ENCODE measurements around the gene NBAS. TPM values are rescaled to one million over a fixed set of nuclear protein-coding genes. Genes with fewer than 3 reads are reported as not detected.

Gene NBAS
- total RNA-seq, 1 experiment from 2014 or later: 19.7 TPM

DNA sequence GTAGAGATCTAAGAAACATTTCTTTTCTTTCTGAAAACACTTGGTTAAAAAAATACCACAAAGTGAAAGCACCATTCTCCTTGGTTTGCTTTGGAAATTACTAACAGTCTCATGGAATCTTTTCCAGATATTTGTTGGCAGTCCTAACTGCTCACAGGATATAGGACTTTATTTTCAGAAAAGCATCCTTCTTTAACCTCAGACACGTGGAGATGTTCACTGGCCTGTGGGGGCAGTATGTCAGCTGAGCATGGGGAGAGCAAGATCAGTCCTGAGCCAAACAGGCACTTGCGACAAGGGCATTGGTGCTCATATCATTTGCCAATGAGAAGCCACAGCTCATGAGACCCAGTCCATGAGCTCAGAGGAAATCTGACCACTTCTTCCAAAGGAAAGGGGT, 371.9 kb downstream of the NBAS start:
- no peak for DNase-seq (ENCODE audit: low read depth)
- in situ Hi-C loops (cut with HindIII; ENCODE audit: low pct_unique_long_range_greater_than_20kb, low sequenced_read_pairs): no loop called here

DNA sequence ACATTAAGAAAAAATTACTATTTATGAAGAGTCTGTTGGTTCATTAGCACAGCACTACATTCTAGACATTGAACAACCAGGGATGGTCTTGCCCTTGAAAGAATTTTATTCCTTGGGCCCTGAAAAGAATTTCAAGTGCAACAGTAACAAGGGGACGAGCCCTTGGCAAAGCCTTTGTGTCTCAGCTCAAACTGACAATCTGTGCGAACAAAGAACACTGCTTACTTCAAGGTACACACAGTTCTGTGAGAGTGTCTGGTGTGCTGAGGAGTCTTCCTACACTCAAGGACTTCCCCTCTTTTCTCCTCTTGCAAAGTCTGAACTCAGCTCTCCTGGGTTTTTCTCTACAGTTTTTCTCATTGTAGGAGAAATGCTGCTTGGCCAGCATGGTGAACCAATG, 373.4 kb downstream of the NBAS start:
- in situ Hi-C loops (cut with HindIII; ENCODE audit: low pct_unique_long_range_greater_than_20kb, low sequenced_read_pairs): no loop called here
- DNase-seq (ENCODE audit: low read depth): no peak

DNA sequence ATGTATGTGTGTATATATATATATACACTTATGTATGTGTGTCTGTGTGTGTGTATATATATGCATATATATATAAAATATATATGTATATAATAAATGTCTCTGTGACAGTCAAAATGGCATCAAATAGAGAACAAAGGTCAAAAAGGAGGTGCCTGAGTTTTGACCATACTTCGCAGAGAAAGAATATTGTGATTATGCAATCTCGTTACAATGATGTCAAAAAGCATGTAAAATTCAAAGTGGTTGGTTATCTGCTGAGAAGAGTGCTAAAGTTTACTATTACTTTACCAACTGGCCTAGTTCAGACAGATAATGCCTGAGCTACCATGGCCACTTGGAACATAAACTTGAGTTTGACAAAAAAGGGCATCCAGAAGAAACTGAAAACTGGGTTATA, 375.0 kb downstream of the NBAS start:
- in situ Hi-C loops (cut with HindIII; ENCODE audit: low pct_unique_long_range_greater_than_20kb, low sequenced_read_pairs): no loop called here

DNA sequence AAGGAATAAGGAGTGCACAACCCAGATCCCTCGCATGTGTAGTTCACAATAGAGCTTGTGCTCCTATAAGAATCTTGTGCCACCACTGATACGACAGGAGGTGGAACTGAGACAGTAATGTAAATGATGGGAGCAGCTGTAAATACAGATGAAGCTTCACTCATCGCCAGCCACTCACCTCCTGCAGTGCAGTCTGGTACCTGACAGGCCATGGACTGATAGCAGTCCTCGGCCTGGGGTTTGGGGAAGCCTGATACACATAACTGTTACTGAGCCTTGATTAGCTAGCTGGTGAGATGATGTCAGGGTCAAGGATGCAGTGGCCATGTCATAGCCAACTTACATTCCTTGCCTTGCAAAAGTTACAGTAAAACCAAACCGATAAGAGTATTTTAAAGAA, 376.6 kb downstream of the NBAS start:
- in situ Hi-C loops (cut with HindIII; ENCODE audit: low pct_unique_long_range_greater_than_20kb, low sequenced_read_pairs): no loop called here
- DNase-seq (ENCODE audit: low read depth): no peak

More for the DNA sequence above, 375.0 kb downstream of the NBAS start:
- no peak for DNase-seq (ENCODE audit: low read depth)

DNA sequence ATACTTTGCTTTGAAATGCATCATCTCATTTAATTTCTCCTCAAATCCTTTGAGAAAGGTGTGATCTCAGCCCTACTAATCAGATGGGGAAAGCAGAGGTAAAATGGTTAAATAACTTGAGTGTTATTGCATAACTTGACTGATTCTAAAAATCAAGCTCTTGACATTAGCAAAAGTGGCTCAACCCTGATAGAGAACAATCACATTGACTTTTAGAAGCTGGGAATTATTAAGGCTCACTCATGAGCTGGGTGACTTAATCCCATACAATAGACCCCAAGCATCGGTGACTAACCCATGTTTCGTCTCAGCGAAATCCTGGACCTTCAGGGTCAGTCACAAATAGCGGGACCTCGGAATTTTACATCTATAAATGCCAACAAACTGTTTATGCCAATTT, 378.9 kb downstream of the NBAS start:
- in situ Hi-C loops (cut with HindIII; ENCODE audit: low pct_unique_long_range_greater_than_20kb, low sequenced_read_pairs): no loop called here
- DNase-seq (ENCODE audit: low read depth): no peak

DNA sequence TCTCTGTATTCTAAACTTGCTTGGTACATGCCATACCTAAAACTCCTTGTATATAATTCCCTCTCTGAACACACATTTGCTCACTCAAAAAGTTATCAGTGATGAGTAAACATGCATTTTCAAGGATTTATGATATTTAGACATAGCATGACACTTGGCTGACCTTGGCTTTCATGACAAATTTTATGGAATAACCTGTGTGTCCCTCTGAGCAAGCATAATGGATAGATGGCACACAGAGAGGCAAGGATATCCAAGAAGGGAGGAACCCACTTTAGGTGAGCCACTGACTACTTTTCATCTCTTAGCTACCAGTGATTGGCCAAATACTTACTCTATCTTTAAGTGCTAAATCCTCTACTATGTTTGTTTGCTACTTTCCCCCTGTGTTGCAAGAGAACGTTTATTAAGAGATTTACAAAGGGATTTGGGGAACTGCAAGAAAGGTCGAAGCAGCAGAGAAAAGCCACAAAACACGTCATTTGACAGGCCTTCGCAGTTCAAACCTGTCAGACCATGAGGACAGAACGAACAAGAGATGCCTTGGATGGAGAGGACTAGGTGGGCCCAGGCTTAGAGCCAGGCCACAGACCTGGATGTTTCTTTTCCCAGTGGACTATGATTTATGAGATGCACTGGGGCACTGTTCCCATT, 379.9 kb downstream of the NBAS start:
- no peak for DNase-seq (ENCODE audit: low read depth)
- in situ Hi-C loops (cut with HindIII; ENCODE audit: low pct_unique_long_range_greater_than_20kb, low sequenced_read_pairs): no loop called here

DNA sequence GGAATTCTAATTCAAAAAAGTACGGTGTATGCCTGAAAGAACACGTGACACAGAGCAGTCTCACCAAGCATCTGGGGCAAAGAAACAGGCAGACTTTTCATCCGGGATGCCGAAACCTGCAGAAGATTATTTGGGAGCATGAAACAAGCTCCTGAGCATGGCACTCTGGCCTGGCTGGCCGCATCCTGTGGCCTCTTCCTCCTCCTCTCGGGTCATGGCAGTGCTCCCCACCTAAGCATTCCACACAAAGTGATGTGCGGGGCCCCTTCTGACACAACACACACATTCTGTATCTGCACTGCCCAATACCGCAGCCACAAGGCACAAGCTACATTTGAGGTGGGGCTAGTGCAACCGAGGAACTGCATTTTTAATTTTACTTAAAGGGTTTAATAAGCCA, 380.8 kb downstream of the NBAS start:
- no peak for DNase-seq (ENCODE audit: low read depth)
- in situ Hi-C loops (cut with HindIII; ENCODE audit: low pct_unique_long_range_greater_than_20kb, low sequenced_read_pairs): no loop called here

DNA sequence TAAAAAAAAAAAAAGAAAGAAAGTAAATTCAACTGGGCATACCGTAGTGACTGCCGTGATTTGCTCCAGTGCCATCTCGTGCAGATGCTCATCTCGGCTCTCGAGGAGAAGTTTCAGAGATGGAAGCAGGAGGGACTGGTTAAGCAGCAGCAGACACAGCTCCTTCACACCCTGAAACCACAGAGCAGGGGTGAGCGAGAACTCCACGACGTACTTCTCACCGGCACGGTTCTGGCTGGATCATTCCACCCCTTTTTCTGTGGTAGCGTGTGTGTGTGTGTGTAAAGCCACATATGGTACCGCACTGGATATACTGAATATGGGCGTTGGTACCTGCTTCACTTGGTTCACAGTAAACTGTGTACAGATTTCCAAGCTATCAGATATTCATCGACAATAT, 382.2 kb downstream of the NBAS start:
- in situ Hi-C loops (cut with HindIII; ENCODE audit: low pct_unique_long_range_greater_than_20kb, low sequenced_read_pairs): no loop called here
- DNase-seq (ENCODE audit: low read depth): no peak

DNA sequence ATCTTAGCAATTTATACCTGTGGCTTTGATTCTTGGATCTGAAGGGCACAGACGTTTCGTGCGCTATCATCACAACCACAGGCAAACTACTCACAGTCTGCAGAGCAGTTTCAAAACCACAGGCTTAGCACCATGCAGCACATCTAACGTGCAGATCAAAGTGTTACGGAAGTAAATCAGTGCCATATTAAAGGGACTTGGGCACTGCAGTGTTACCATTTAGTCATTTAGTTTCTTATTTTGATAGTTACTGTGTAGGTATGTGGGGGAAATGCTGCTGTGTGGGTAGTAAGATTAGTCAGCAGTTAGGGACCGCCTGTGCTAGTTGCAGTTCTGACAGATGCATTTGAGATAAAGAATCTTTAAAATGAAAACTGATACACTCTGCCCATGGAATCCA, 384.0 kb downstream of the NBAS start:
- peak; percentile 64 for DNase-seq (ENCODE audit: low read depth)
- in situ Hi-C loops (cut with HindIII; ENCODE audit: low pct_unique_long_range_greater_than_20kb, low sequenced_read_pairs): no loop called here

DNA sequence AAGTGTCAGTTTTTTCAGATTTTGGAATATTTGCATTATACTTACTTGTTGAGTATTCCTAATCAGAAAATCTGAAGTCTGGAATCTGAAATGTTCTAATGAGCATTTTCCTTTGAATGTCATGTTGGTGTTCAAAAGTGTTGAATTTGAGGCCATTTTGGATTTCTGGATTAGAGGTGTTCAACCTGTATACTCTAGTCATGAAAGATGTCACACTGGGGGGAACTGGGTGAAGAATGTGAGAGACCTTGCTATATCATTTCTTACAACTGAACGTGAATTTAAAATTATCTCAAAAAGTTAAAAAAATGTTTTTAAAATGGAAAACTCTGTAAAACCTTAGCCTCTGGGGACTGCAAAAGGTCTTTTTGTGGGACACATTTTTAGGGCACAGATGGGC, 384.5 kb downstream of the NBAS start:
- in situ Hi-C loops (cut with HindIII; ENCODE audit: low pct_unique_long_range_greater_than_20kb, low sequenced_read_pairs): no loop called here
- no peak for DNase-seq (ENCODE audit: low read depth)

DNA sequence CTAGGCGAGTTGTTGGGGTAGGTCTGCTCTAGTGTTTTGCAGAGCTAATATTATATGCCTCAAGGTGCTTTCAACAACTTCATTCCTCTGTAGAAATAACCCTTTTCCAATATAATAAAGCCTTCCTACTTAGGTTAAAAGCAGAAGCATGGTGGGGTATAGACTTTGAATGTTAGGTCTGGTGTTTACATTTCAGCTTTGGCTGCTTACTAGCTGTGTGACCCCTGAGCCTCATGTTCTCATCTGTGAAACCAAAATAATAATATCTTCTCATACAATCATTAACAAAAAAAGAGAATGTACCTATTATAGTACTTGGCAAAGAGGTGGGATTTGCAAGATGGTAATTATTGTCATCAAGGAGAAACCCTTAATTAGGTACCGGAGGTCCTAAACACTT, 386.6 kb downstream of the NBAS start:
- DNase-seq (ENCODE audit: low read depth): no peak
- in situ Hi-C loops (cut with HindIII; ENCODE audit: low pct_unique_long_range_greater_than_20kb, low sequenced_read_pairs): no loop called here

DNA sequence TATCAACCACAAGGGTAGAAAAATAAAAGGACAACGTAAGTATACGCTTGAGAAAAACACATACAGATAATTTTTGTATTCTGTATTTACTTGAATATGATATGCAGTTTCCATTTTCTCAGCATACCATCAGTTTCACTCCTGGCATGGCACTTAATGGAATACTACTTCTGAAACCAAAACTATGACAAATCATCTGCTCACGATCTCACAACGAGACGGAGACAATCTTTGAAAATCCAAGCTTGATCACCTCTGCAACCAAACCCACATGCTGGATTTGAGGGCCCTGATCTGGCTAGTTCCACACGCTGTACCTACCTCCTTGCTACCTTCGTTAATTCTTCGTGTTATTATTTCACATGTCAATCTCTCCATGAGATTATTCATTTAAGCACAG, 387.6 kb downstream of the NBAS start:
- in situ Hi-C loops (cut with HindIII; ENCODE audit: low pct_unique_long_range_greater_than_20kb, low sequenced_read_pairs): no loop called here
- no peak for DNase-seq (ENCODE audit: low read depth)

DNA sequence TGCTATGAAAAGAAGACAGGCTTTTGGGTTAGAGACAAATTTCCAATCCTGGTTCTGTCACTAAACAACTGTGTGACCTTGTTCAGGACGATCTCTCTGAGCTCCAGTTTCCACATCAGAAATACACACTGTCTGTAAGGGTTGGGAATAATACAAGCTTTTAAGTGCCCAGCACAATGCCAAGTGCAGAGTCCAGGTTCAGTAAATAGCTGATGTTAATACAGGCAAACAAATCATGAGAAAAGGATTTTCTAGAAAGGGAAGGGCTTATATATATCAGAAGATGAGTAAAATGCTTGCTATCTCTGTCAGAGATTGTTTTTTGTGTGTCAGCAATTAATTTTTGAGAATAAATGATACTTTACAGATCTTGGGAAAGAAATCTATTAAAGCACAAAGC, 388.3 kb downstream of the NBAS start:
- DNase-seq (ENCODE audit: low read depth): no peak
- in situ Hi-C loops (cut with HindIII; ENCODE audit: low pct_unique_long_range_greater_than_20kb, low sequenced_read_pairs): no loop called here

DNA sequence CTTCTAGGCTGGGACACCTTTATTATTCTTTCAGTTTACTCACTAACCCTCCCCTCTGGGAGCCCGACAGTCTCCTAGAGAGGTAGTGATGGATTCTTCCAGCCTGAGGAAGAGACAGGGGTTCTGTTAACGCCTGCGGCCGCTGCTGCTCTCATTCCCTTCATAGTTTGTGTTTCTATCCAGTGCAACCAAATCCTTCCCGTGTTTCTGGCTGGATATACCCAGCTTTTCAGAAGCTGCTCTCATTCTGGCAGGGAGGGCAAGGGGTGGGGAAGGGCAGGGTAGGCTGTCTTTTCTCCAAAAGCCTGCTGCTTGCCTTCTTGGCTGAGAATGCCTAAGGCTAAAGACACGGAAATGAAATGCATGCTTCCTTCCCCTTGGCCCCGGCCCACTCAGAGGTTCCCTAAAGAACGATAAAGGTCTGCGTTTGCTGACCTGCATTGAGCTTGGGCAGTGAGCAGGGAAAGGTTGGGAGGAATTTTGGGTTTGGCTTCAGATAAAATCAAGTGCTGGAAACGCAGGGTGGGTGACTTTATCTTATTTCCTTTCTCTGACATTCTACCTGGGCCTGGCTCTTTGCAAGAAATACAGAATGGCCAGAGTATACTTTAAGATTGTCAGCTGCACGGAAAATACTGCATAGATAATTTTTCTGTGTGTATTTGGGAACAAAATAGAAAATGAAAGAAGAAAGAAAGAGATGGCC, 390.9 kb downstream of the NBAS start:
- DNase-seq (ENCODE audit: low read depth): no peak
- in situ Hi-C loops (cut with HindIII; ENCODE audit: low pct_unique_long_range_greater_than_20kb, low sequenced_read_pairs): no loop called here

DNA sequence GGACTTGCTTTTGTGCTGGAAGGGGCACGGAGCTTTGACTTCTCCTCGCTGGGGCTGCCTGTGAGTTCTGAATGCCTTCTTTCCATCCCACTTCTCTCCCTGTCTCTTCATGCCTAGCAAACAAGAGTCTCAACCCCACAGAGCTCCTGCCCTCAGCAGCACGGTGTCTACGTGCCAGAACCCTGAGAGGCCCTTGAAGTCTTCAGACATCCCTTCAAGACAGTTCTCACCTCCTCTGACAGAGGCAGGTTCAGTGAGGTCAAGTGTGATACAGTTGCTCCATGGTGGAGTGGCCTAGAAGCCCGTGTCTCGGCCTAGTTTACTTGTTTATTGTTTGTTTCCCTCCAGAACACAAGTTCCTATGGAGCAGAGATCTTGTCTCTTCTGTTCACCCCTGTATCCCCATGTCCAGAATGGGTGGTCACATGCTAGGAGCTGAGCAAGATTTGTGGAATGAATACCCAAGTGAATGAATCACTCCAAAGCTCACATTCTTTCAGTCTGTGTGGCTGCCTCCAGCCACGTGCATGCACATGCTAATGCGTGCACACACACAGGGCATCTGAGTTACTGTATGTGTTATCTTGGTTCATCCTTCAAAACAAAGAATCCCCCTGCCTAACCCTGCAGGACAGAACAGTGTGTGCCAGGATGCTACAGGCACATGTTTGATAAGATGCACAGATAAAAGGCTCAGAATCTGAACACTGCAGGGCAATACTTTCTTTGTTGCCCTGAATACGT, 391.6 kb downstream of the NBAS start:
- in situ Hi-C loops (cut with HindIII; ENCODE audit: low pct_unique_long_range_greater_than_20kb, low sequenced_read_pairs): no loop called here
- DNase-seq (ENCODE audit: low read depth): peak; percentile 87

DNA sequence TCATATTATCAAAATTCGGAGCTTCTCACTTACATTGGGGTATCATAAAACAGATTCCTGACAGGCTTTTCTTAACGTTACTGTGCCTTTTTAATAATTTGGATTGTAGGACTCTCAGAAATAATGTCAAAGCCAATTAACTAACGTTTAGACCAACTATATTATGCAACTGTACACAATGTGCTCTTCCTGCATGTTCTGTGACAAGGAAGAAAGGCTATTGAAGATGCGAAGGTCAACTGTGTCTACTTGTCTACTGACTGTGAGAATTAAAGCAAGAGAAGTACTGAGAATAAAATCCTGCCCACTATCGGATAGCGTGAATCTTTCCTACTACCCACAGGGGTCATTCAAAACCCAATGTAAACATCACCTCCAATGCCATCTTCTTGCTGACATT, 393.0 kb downstream of the NBAS start:
- no peak for DNase-seq (ENCODE audit: low read depth)
- in situ Hi-C loops (cut with HindIII; ENCODE audit: low pct_unique_long_range_greater_than_20kb, low sequenced_read_pairs): no loop called here

DNA sequence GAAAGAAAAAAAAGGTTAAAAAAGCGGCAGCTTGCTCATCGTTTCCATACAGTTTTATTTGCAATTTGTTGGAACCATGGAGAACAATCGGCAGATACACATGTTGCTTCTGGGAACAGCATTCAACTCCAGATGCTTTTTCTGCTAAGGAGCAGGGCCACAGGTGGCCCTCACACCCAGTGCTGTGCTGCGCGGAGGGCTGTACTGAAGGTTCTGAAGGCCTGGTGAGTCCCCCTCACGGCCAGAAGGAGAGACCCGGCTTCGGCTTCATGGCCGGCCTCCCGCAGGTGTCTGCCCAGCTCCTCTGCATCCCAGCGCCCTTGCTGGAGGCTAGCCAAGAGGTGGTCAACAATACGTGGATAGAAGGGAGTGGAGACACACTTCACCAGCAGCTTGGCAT, 394.3 kb downstream of the NBAS start:
- DNase-seq (ENCODE audit: low read depth): no peak
- in situ Hi-C loops (cut with HindIII; ENCODE audit: low pct_unique_long_range_greater_than_20kb, low sequenced_read_pairs): no loop called here

DNA sequence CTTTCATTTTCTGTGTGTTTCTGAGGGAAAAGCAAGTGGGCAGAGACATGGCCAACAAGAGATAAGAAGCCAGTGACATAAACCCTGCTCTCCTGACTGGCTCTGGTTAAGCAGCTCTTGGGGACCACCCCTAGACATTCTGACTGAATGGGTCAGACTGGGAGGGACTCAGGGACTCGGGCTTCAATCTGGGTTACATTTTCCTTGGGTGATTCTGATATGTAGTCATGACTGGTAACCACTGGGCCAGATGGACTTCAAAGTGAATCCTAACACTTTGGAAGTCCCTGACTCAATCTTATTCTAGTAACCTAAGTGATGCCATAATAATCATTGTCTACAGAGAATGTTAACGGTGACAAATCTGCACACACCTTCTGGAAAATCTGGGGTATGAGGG, 397.8 kb downstream of the NBAS start:
- in situ Hi-C loops (cut with HindIII; ENCODE audit: low pct_unique_long_range_greater_than_20kb, low sequenced_read_pairs): no loop called here
- DNase-seq (ENCODE audit: low read depth): no peak

DNA sequence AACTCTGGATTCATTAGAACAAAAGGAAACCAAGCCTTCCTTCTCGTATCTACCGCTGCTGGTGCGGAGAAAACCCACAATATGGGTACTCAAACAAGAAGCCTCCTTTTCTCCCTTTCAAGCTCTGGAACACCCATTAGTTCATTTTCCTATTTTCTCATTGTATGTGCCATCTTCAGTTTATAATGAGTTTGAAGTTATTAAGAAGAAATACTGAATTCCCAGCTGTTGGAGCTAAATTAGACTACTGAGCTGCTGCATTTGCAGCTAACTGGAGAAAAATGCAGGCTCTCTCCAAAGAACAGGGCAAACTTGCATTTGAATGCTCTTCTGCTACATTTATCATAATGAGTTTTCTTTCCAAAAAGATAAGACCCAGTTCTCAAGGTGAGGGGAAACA, 398.5 kb downstream of the NBAS start:
- DNase-seq (ENCODE audit: low read depth): no peak
- in situ Hi-C loops (cut with HindIII; ENCODE audit: low pct_unique_long_range_greater_than_20kb, low sequenced_read_pairs): no loop called here

Measured in Caki2 (cell line).